ENCODE results near the gene ZBTB6.

The ZBTB6 gene, protein sequence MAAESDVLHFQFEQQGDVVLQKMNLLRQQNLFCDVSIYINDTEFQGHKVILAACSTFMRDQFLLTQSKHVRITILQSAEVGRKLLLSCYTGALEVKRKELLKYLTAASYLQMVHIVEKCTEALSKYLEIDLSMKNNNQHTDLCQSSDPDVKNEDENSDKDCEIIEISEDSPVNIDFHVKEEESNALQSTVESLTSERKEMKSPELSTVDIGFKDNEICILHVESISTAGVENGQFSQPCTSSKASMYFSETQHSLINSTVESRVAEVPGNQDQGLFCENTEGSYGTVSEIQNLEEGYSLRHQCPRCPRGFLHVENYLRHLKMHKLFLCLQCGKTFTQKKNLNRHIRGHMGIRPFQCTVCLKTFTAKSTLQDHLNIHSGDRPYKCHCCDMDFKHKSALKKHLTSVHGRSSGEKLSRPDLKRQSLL

GRCh38 chr9:122912964-122913673 lies at the start of gene ZBTB6:
ZBTB6 (minus strand) TSS chr9:122913323; CDS start chr9:122912072, 1,251 bp downstream.
- peak; percentile 31 for FAIRE-seq

- FAIRE-seq: no peak
These were observed 48.0 kb upstream of the ZBTB6 start for GRCh38 chr9:122961139-122961538.

DNA sequence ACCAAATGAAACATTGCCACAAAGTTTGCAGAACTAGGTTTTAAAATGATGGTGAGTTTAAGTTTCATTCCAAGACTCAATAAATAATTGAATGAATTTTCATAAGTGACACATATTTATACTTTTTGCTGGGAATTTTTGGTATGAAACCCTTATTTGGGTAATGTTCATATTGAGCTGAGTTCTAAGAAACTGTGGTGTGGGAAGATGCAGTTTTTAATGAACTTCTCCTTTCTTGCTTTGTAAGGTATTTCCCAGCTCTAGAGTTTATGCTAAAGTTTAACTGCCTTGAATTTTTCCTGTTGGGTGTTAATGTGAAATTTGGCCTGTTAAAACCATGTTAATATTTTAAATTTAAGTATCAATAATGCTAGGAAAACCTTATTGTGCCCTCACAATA lies 42.8 kb upstream of the ZBTB6 start:
- no peak for FAIRE-seq

DNA sequence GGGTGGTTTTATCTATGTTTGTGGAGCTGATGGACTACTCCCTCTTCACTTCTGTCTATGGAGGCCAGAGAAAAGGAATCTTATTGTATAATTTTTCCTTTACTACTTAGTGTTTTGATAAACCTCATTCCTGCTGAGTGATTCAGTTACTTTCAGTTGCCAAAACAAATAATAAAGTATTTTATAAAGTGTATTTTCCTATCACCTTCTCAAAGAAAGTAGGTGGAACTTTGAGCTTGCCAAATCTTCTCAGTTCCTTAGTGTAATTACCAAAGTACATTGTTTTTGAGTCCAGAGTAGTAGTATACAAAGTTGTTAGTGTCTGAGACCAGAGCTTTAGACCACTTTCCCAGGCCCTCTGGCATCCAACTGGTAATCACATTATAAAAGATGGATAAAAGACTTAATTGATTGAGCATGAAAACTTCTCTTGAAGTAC lies 41.1 kb upstream of the ZBTB6 start:
- FAIRE-seq: peak; percentile 4

DNA sequence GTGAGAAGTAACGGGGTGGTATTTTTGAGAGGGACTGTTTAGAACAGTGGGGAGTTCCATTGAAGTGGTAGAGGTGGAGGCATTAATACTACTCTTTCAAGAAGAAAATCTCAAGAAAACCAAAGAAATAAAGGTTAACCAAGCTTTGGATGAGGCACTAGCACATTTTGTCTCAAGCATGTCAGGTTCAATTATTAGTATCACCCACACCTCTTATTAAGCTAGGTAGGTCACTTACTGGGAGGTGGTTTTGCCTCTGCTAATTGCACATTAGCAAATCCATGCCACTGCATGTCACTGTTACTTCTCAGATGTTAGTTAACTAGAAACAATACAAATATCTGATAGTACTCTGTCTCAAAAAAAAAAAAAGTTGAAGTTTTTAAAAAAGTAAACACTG lies 37.9 kb upstream of the ZBTB6 start:
- FAIRE-seq: no peak

DNA sequence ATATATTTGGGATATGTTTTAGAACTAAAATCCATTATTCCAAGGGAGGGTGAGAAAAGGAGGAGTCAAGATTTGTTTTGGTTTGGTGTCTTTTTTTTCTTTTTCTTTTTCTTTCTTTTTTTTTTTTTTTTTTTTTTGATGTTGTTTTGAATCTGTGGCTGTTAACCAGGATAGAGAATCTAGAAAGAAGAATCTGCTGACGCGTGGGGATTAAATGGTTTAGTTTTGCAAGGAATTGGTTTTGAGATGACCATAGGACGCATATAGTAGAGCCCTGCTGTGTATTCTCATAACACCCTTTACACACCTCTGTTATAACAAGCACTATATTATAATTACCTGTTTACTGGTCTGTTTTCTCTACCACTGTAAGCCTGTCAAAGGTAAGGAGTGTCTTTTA lies 37.1 kb upstream of the ZBTB6 start:
- FAIRE-seq: no peak

GRCh38 chr9:122949696-122950095 lies 36.6 kb upstream of the ZBTB6 start:
- FAIRE-seq: no peak

DNA sequence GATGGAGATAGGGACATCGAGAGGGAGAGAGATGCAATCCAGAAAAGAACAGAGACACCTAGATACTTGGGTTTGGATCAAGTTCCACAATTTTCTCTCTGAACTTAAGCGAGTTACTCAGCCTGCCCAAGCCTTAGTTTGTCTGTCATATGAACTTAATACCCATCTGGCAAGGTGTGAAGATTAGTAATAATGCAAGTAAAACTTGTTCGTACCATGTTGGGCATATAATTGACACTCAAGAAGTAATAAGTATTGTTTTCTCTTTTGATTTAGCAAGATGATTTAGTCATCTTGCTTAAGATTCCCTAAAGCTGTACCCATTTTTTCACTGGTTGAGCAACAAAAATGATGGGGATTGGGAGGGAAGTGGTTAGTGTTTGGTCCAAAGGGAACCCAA lies 35.2 kb upstream of the ZBTB6 start:
- FAIRE-seq: no peak

DNA sequence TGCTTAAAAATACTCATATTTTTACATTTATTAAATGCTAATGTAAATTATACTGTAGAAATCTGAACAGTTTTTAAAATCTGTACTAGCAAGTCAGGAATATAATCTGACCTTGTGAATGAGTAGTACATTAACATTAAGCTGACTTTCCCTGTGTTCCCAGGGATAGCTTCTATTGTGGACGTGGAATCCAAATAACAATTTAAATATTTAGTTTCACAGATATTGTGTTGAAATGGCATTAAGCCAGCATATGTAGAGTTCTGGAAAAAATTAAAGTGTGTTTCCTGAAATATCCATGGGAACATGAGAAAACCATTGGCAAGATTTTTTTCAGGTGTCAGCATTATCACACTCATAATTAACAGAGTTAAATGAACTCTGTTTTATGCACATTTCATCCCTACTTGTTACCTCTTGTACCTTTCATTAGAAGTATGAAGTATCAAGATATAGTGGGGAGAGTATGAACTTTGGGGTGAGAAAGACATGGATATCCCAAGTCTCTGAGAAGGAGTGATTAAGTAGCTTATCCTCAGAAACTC lies 33.4 kb upstream of the ZBTB6 start:
- FAIRE-seq: no peak

DNA sequence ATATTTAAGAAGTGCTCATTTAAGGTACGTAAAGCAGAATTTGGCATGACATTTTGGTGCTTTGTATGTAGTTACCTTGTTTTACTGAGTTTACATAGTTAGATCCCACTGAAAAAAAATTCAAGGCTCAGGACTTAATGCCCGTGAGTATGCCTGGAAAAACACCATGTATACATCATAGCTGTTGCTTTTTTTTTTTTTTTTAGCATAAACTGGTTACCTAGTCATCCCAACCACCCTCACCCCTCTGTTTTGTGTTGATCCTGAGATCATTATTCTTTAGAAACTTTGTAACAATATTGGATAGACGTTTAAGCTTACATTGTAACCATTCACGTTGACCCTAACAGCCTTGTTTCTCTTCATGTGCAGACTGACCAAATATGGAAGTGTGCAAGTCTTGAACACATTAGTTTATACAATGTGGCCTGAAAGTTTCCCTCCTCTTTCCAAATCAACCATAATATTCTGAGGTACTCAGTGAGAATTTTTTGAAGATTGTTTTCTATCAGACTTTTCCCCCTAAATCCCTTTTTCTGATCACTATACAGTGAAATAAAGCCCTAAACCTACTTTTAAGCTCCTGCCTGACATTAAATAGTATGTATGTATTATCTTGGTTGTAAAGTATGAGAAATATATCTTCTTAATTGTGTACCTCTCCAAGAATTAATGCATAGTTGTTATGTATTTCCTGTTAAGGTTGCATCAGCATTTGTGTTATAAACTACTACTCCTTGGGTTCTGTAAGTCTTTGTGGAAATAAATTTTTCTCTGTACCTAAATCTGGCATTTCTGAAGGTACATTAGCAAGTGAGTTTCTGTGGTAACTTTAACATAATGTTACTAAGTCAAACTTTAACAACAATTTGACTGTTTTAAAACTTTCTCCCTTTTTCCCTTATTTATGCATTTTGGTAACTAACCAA lies 32.1 kb upstream of the ZBTB6 start:
- no peak for FAIRE-seq

DNA sequence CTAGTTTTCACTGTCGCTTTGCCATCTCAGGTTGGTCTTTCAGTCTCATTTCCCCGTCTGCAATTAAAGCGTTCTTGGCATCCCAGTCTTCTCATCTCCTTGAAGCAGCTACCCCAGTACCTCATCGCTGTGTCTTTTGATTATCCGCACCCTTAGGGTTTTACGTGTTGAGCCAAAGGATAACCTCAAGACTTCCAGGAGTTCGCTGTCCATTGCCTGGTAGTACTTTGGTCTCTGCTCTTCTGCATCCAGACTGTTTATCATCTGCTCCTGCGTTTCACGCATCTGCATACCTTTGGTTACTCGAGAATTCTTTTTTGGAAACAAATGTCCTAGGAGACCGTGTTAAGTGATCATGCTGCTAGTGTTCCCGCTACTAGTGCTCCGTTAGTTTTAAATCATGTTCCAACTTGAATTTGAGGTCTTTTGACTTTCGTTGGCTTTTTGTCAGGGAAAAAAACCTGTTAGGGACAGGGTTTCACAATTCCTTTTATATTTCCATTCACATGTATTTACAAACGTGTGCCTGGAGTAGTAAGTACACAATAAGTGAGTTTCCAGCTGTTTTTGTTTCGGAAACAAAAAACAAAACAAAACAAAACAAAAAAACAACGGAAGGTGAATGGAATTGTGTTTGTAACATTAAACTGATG lies 28.6 kb upstream of the ZBTB6 start:
- no peak for FAIRE-seq

GRCh38 chr9:122940749-122941581 lies 27.8 kb upstream of the ZBTB6 start, which contains the start of gene RABGAP1:
RABGAP1 (plus strand) TSS chr9:122941020; CDS start chr9:122957060, 16,040 bp downstream.
- no peak for FAIRE-seq

DNA sequence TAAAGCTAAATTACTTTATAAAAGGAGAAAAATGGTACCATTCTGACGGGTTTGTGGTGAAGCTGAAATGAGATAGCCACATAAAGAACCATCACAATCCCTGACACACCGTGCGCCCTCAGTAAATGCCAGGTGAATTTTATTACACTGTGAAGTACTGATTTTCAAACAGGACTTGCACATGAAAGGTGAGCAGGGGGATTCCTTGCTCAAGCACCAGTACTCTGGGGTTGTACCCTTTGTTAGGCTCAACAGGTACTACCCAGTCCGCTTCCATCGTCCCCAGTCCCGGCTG lies 27.3 kb upstream of the ZBTB6 start:
- no peak for FAIRE-seq

- FAIRE-seq: no peak
These were observed 26.5 kb upstream of the ZBTB6 start for GRCh38 chr9:122939601-122940000.

- FAIRE-seq: no peak
These were observed 23.8 kb upstream of the ZBTB6 start for GRCh38 chr9:122936883-122937282.

GRCh38 chr9:122936464-122936863 lies 23.3 kb upstream of the ZBTB6 start:
- FAIRE-seq: no peak

GRCh38 chr9:122931226-122932121 lies 18.4 kb upstream of the ZBTB6 start, which contains the start of gene ZBTB26:
ZBTB26 (minus strand) TSS chr9:122931512; CDS start chr9:122919934, 11,578 bp downstream.
- no peak for FAIRE-seq

DNA sequence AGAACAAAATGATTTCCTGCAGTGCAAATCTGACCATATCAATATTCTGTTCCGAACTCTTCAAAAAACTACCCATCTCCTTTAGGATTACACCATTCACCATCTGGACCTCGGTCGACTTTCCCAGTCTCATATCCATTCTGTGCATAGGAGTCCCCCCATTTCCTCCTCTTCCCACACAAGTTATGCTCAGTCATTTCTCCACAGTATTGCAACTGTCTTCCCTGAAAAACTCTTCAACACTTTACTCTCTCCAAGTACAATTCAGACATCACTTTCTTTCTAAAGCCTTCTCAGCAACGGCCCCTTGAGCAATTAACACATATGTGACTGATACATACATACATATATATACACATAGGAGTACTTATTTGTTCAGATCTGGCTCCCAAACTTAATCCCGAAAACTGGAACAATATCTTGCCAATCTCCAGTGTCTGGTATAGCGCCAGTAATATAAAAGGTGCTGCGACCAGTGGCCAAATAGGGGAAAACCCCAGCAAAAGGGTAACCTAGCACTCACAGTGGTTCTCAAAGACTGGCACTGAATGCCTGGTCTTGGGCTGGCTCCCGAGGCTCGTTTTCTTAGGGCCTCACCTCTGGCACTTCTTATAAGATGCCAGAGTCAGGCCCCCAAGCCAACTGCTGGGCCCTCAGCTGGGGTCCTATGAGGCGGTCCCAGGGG lies 17.6 kb upstream of the ZBTB6 start:
- FAIRE-seq: no peak

DNA sequence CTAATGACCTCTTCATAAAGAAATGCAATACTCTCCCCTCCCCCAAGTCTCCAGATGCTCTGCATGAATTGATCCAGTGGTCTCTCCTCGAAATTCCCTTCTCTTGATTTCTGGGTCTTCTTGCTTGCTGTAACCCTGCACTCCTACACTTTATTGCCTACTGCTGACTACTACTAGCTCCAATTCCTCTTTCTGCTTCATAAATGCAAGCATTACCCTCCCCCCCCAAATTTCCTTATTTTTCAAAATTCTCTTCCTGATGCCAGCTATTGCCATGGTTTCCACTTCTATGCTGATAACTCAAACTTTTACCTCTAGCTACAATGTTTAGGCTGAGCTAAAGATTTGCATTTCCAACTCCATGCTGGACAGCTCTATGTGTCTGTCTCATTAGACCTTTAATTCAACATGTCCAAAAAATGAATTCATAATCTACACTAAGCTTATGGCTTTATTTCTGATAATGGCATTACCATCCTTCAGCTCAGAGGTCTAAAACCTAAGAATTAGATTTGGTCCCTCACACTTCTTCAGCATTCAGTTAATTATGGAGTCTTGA lies 16.8 kb upstream of the ZBTB6 start:
- FAIRE-seq: no peak

Data from endometrium (tissue), 2 donors.